Left cardiac atrium (tissue), 4 donors: ENCODE data around the gene TRNP1. TPM values are rescaled to one million over a fixed set of nuclear protein-coding genes. Genes with fewer than 3 reads are reported as not detected.
"Not testable (repeated sequence)": the region's sequence is repeated elsewhere in the genome, so short reads cannot be mapped to it uniquely, and the experiment has no call there.

Experiments
- ATAC-seq, 2 donors: fragments of 200-7000 bp; cut with Tn5 transposase; one replicate each; pipeline ENCODE4 v1.9.1; 2020; ENCODE audit warnings: mild to moderate bottlenecking in 2 of 2, moderate library complexity in 2 of 2
- DNase-seq: peaks from one replicate; pipeline ENCODE4 v3.0.0-alpha.2; 2020
- intact Hi-C, 2 donors: fragments of 100-400 bp; cut with DNase I; formaldehyde crosslinking; loops; one replicate each; pipeline versions ENCODE4 v1.14.1 to v1.15.1; 2022 to 2023
- total RNA-seq, 2 donors: library from RNA; stranded (reverse); fragmentation: NEBNext Ultra II Directional; extraction: Animal tissue kit (Norgen Biotek cat#: 25700); gene quantifications; one replicate each; pipeline ENCODE4 v1.2.1, GENCODE V29; 2021
- donor health status: DM: no; HTN: yes; CAD: no.
- donor health status: DM: no; HTN: yes; CAD: no; lungs with severe emphysema.
- donor health status: DM: yes; HTN: yes; CAD: no.
- donor health status: Dilated cardiomyopathy.

Gene TRNP1
- total RNA-seq, 2 donors from 2014 or later: 40.6 to 45.2 TPM

DNA sequence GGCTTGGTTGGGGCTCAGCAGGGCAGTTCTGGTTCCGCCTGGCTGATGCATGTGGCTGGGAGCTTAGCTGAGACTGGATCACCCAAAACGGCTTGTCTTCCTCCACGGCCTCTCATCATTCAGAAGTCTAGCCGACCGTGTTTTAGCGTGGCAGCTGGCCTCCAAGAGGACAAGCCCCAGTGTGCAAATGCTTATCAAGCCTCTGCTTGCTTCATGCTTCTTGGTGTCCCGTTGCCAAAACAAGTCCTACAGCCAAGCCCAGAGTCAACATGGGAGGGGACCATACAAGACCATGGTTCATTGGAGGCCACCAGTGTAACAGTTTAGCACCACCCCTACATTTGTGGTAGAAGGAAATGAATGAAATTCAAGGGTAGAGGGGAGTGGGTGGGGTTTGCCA, 22.7 kb upstream of the TRNP1 start:
- DNase-seq (no peak), ATAC-seq (no peak)

DNA sequence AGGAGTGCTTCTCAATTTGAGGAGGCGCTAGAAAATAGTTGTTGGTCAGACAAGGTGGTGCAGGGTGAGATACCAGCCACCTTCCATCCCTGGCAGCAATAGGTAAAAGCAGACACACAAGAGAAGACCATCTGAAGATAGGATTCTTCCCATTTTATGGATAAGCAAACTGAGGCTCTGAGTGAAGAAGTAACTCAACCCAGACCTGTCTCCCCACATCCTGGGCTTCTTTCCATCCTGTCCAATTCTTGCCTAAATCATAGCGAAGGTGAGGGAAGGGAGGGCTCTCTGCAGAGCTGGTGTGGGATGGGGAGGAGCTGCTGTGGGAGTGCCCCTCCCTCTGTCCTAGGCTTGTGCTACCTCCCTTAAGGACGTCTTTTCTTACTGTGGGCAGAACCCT, 21.9 kb upstream of the TRNP1 start:
- DNase-seq: no peak
- ATAC-seq: no peak
- intact Hi-C loops: no loop called here

More for the DNA sequence above, 22.7 kb upstream of the TRNP1 start:
- intact Hi-C loops: no loop called here

DNA sequence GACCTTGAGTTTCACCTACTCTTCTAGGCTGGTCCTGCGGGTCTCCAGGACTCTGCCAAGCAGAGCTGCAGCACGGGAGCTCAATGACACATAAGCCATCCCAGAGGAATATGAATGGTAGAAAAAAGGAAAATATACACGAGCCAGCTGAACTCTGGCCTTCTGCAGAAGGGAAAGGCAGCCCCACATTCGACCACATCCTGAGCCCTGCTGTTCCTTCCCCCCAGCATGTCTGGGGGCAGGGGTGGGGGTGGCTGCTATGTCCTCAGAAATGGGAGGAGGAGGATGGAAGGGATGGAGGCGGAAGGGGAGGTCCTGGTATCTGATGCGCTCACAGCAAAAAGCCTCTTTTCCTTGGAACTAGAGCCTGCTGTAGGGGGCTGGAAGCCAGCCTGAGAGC, 21.1 kb upstream of the TRNP1 start:
- ATAC-seq: no peak
- no peak for DNase-seq
- intact Hi-C loops: no loop called here

DNA sequence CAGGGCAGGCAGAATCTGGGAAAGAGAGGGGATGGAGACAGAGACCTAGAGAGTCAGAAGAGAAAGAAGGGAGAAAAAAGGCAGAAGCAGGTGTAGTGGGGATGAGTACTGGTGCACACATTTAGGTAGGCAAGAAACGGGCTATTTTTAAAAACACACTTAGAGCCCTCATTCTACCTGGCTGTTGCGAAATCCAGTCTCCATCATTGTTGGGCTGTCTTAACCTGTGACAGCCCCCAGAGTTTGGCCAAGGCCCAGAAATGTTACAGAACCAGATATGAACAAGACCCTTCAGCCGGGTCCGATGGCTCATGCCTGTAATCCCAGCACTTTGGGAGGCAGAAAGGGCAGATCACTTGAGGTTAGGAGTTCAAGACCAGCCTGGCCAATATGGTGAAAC, 20.7 kb upstream of the TRNP1 start:
- no peak for DNase-seq
- intact Hi-C loops: no loop called here
- no peak for ATAC-seq

DNA sequence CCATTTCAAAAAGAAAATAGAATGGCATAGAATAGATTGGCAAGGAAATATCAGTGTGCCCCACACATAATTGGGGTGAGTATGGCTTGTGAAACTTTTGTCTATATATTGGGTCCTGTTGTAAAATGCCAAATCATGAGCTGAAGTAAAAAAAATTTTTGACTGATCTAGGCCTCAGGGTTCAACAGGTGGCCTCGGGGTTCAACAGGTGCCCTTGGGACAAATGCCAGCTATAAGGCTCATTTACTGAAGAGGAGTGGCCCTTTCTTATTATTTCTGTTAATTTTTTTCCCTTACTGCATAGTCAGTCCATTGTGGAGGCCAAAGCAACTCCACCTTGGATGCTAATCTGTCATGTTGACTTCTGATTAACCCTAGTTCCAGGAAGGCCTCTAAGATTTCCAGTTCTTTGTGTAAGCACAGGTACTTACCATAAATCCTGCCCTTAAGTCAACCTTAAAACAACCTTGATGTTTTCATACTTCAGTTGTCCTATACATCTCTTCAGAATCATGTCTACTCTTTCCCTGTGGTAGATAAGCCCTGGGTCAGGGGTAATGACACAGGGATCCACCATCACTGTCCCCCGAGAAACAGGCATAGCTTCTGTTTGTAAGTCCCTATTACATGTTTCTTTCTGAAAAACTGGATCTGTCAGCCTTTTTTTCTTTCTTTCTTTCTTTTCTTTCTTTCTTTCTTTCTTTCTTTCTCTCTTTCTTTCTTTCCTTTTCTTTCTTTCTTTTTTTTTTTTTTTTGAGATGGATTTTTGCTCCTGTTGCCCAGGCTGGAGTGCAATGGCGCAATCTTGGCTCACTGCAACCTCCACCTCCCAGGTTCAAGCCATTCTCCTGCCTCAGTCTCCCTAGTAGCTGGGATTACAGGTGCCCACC, 16.6 kb upstream of the TRNP1 start:
- ATAC-seq: no peak
- intact Hi-C loops: no loop called here
- DNase-seq: no peak

DNA sequence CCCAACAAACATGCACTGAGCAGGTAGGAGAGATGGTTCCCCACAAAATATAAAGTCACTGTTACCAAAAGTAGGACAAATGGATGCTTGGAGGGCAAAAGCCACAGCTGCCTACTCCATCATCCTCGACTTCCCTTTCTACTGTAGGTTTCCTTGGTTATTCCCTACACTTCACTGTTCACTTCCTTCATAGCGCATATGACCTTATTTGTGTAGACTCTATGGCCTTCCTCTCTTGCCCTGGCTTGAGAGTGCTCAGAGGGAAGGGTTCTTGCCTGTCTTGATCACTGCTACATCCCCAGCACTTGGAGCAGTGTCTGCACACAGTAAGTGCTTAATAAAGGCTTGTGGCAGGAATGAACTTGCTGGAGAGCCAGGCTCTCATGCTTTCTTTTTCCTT, 14.6 kb upstream of the TRNP1 start:
- no peak for DNase-seq
- intact Hi-C loops: no loop called here
- ATAC-seq: no peak

DNA sequence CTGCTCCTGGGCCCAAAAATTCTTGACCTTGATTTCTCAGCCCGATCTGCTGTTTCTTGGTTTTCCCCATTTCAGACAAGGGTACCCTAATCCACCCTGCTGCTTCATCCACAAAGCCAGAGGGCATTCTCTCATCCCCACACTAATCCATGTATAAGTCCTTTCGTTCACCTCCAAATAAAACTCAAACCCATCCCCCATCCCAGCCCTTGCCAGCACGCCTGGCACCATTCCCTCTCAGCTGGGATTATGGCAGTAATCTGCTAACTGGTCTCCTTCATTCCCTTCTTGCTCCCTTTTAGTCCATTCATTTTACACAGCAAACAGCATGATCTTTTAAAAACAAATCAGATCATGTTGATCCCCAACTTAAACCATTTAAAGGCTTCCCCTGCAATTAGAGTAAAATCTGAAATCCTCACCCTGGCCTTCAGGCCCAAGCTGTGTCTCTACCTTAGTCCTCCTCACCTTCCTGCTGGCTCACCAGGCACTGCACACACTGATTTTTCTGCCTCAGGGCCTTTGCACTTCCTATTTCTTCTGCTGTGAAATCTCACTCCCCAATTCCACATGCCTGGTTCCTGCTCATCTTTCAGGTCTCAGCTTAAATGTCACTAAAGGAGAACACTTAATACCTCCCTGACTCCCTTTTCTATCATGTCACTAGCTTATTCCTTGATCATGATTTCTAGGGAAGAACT, 12.2 kb upstream of the TRNP1 start:
- DNase-seq (no peak), ATAC-seq (no peak)
- intact Hi-C loops: no loop called here

DNA sequence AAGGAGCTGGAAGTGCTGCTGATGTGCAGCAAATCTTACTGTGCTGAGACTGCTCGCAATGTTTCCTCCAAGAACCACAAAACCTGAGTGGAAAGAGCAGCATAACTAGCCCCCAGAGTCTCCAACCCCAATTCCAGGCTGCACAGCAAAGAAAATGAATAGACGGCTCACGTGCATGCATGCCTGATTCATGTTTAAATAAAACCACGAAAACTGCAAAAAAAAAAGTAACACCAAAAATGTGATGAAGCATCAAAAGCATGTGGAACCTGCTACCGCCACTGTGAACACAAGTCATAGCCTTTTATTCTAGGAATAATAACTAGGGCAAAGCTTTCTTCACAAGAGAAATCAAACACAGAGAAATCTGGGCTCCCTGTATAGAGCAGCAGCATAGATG, 9.6 kb upstream of the TRNP1 start:
- intact Hi-C loops: no loop called here
- DNase-seq (no peak), ATAC-seq (no peak)

DNA sequence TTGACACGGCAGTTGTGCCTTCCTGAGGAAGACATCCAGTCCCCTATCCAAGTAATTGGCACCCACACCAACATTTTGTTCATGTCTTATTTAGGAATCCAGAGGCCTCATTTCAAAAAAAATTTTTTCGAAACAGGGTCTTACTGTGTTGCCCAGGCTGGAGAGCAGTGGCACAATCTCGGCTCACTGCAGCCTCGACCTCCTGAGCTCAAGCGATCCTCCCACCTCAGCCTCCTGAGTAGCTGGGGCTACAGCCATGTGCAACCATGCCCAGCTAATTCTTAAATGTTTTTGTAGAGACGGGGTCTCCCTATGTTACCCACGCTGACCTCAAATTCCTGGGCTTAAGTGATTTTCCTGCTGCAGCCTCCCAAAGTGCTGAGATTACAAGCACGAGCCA, 9.2 kb upstream of the TRNP1 start:
- intact Hi-C loops: no loop called here
- no peak for ATAC-seq
- no peak for DNase-seq

DNA sequence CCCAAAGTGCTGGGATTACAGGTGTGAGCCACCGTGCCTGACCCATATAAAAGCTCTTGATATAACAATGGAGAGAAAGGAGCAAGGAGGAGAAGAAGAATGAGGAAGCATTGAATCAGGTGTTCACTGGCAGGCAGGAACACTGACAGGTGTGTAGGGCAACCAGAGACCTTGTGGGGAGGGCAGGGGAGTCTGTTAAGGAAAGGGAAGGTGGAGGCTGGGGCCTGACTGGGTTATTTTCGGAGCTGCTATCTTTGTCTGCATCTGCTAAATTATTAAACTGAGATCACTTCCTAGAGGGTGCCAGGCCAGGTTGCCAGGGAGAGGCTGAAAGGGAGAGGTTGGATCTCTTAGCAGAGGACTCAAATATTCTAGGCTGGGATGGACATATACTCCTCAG, 6.8 kb upstream of the TRNP1 start:
- intact Hi-C loops: no loop called here
- ATAC-seq (no peak), DNase-seq (no peak)

DNA sequence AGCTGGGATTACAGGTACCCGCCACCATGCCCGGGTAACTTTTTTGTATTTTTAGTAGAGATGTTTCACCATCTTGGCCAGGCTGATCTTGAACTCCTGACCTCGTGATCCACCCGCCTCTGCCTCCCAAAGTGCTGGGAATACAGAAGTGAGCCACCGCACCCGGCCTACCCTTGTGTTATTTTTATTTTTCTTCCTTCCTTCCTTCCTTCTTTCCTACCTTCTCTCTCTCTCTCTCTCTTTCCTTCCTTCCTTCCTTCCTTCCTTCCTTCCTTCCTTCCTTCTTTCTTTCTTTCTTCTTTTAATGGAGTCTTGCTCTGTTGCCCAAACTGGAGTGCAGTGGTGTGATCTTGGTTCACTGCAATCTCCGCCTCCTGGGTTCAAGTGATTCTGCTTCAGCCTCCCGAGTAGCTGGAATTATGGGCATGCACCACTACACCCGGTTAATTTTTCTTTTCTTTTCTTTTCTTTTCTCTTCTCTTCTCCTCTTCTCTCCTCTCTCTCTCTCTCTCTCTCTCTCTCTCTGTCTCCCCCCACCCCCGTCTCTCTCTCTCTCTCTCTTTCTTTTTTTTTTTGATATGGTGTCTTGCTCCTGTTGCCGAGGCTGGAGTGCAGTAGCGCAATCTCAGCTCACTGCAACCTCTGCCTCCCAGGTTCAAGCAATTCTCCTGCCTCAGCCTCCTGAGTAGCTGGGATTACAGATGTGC, 3.9 kb upstream of the TRNP1 start:
- not testable (repeated sequence) for ATAC-seq, DNase-seq
- intact Hi-C loops: loop anchor here in 1 of 2 donors (10.0 kb wide), 1 partner anchor 105 kb away; no protein-coding TSS in a partner anchor

DNA sequence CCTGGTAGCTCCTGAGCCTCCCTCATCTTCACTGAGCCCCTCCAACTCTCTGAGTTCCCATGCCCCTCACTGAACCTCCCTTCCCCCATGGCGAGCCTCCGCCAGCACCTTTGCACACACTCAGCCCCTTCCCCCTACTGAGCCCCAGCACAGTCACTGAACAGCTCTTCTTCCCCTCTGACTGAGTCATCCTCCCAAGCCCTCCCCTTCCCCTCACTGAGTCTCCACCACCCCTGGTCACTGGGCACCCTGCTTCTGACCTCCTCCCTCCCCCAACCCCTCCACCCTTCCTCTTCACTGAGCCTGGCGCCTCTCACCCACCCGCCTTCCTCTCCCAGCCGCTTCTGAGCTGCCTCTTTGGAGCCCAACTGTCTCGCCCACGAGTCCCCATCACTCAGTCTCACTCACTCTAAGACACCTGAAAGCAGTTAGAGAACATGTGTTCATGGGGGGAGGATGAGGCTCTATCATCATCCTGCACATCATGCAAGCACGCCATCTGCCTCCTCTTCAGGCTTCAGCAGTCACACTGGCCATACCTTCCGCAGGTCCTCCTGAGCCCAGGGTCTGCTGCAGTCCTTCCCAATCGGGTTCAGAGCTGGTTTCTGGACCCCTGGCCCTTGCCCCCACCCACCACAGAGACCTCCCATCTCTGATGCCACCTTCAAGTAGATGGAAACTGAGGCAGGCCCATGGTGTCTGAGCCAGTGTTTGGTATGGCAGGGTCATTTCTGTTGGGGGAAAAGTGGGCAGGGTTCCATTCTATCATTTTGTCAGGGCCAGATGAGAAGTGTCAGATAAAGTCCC, 2.0 kb upstream of the TRNP1 start:
- DNase-seq (no peak), ATAC-seq (no peak)
- intact Hi-C loops: loop anchor here in 1 of 2 donors (10.0 kb wide), 1 partner anchor 103 kb away; no protein-coding TSS in a partner anchor

DNA sequence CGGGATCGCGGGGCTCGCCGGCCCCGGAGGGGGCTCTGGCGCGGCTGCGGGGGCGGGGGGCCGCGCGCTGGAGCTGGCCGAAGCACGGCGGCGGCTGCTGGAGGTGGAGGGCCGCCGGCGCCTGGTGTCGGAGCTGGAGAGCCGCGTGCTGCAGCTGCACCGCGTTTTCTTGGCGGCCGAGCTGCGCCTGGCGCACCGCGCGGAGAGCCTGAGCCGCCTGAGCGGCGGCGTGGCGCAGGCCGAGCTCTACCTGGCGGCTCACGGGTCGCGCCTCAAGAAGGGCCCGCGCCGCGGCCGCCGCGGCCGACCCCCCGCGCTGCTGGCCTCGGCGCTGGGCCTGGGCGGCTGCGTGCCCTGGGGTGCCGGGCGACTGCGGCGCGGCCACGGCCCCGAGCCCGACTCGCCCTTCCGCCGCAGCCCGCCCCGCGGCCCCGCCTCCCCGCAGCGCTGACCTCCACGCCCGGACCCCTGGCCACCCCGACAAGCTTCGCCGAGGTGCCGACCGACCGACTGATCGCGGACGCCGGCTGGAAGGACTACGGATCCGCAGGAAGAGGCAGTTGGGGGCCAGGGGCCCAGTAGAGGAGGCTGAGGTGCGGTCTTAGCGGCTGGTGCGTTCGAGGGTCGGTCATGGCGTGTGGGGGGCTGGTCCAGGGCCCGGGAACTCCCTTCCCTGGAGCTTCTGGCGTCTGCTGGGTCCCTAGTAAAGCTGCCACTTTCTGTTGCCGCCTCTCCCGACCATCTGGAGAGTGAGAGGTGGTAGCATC, 711 bp downstream of the TRNP1 start:
- ATAC-seq (peak; percentile 7 to 12), DNase-seq (no peak)
- intact Hi-C loops: loop anchor here in 1 of 2 donors (10.0 kb wide), 1 partner anchor 101 kb away; no protein-coding TSS in a partner anchor

DNA sequence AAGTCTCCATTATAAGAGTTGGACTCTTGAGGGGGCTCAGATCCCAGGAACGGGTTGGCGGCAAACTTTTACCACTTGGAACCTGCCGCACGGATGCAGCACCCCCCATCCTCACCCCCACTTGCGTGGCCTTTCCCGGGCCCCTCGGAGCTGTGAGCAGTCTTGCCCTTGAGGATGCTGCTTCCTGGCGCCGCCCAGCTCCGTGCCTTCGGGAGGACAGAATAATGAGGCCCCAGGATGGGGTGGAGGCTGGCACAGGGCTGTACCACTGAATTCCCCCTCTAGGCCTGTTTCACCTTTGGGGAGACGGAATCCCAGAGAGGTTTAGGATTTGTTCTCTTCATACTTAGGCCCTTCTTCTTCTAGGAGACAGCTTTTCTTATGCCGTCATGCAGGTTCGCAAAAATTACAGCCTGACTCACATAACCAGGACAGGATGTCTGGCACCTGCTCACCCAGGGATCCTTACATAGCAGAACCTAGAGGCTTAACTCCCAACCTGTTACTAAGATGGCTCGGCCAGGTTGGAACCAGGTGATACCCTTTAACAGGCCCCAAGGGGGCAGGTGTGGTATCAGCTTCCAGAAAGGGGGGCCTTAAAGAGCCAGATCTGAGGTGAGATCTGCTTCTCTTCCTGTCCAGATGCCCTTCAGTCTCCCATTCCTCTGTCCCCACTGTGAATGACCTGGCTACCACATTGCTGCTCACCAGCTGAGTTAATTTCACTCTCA, 1.5 kb downstream of the TRNP1 start:
- no peak for DNase-seq
- intact Hi-C loops: loop anchor here (5.0 to 10.0 kb wide), 3 partner anchors 47 to 102 kb away; no protein-coding TSS in a partner anchor
- no peak for ATAC-seq

DNA sequence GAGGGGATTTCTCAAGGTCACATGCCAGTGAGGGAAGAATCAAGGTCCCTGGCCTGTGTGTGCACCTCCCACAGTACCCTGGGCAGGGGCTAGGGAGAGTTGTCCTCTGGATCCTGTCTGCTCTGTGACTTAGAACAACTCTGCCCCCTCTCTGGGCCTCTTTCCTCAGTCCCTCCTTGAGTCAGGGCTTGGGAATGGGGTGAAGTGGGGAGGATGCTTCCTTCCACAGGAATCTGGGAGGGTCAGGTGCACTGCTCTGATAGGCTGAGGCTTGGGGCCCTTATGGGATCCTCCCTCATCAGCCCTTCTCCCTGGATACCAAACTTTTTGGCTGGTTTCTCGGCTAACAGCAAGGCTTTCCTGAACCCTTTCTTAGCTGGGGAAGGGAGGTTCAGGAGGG, 2.5 kb downstream of the TRNP1 start:
- DNase-seq (no peak), ATAC-seq (no peak)
- intact Hi-C loops: loop anchor here (5.0 to 10.0 kb wide), 3 partner anchors 46 to 101 kb away; no protein-coding TSS in a partner anchor

DNA sequence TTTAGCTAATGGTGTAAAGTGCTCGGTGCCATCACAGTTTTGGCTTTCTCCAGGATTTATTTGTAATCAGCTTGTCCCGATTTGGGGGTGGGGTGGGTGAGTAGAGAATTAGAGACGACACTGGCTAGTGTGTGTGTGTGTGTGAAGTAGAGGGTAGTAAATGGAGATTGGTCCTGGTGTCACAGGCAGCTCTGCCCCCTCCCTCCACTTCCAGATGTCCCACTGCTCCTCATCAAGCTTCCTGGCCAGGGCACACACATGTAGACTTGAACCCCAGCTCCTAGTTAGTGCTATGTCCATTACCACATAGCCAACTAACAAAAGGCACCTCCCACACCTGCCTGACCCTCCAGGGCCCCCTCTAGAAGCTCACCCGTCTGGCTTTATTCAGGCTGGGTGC, 3.2 kb downstream of the TRNP1 start:
- DNase-seq (no peak), ATAC-seq (no peak)
- intact Hi-C loops: loop anchor here (5.0 to 10.0 kb wide), 3 partner anchors 46 to 101 kb away; no protein-coding TSS in a partner anchor
